GM23338 (cell line): ENCODE measurements around the gene ULK4.

Experiments used
- CREB1 ChIP-seq: fragments of 250-450 bp; sonication (Bioruptor Pico); IDR thresholded peaks from 2 replicates; pipeline ENCODE4 v1.5.0; 2020; ENCODE audit warnings: low read depth, mild to moderate bottlenecking, moderate library complexity
- EZH2 ChIP-seq: fragments of 200-600 bp; sonication (generic); IDR thresholded peaks from one replicate; pipeline ENCODE4 v1.8.0; 2017; ENCODE audit warnings: antibody characterized with exemption, mild to moderate bottlenecking, low read depth; ENCODE audit not compliant: unreplicated experiment
- EZH2phosphoT487 ChIP-seq: fragments of 200-600 bp; sonication (generic); IDR thresholded peaks from one replicate; pipeline ENCODE4 v1.8.1; 2018; ENCODE audit warnings: antibody characterized with exemption; ENCODE audit not compliant: unreplicated experiment
- JUNB ChIP-seq: IDR thresholded peaks from one replicate; pipeline ENCODE4 v1.6.1; 2016; ENCODE audit warnings: antibody characterized with exemption; ENCODE audit not compliant: unreplicated experiment
- POLR2AphosphoS5 ChIP-seq: IDR thresholded peaks from 2 replicates; pipeline ENCODE4 v1.6.1; 2016; ENCODE audit warnings: antibody characterized with exemption, low read depth
- STAT1 ChIP-seq: IDR thresholded peaks from one replicate; pipeline ENCODE4 v1.6.1; 2016; ENCODE audit warnings: antibody characterized with exemption; ENCODE audit not compliant: unreplicated experiment
- ZNF331 ChIP-seq: fragments of 250-450 bp; sonication (Bioruptor Pico); IDR thresholded peaks from 2 replicates; pipeline ENCODE4 v1.5.0; 2020; ENCODE audit warnings: low read depth, mild to moderate bottlenecking, moderate library complexity
- TF ChIP-seq, protein P1 (sequence below), 2 experiments: fragments of 200-600 bp in 1 of 2; sonication (generic) in 1 of 2; conservative IDR thresholded peaks; 2 replicates each; pipeline versions ENCODE4 v1.5.1 to v1.6.1; 2016 to 2017; ENCODE audit warnings: antibody characterized with exemption in 2 of 2, low read depth in 2 of 2, mild to moderate bottlenecking in 2 of 2, moderate library complexity in 1 of 2
- TF ChIP-seq, protein P2 (sequence below): IDR thresholded peaks from one replicate; pipeline ENCODE4 v1.6.1; 2018; ENCODE audit warnings: antibody characterized with exemption; ENCODE audit not compliant: unreplicated experiment
- TF ChIP-seq, protein P3 (sequence below): IDR thresholded peaks from 2 replicates; pipeline ENCODE4 v1.6.1; 2016; ENCODE audit warnings: antibody characterized with exemption
- TF ChIP-seq, protein P4 (sequence below): fragments of 250-450 bp; sonication (Bioruptor Pico); IDR thresholded peaks from 2 replicates; pipeline ENCODE4 v1.5.0; 2020; ENCODE audit warnings: mild to moderate bottlenecking, moderate library complexity

GRCh38 chr3:41679374-41679773, 282.5 kb downstream of the ULK4 start:
- TF ChIP-seq JUNB (no peak), POLR2AphosphoS5 (no peak), CREB1 (CRISPR knock-in tag) (no peak), EZH2 (no peak), STAT1 (no peak), EZH2phosphoT487 (no peak), ZNF331 (no peak)
- TF ChIP-seq, protein P1, sequence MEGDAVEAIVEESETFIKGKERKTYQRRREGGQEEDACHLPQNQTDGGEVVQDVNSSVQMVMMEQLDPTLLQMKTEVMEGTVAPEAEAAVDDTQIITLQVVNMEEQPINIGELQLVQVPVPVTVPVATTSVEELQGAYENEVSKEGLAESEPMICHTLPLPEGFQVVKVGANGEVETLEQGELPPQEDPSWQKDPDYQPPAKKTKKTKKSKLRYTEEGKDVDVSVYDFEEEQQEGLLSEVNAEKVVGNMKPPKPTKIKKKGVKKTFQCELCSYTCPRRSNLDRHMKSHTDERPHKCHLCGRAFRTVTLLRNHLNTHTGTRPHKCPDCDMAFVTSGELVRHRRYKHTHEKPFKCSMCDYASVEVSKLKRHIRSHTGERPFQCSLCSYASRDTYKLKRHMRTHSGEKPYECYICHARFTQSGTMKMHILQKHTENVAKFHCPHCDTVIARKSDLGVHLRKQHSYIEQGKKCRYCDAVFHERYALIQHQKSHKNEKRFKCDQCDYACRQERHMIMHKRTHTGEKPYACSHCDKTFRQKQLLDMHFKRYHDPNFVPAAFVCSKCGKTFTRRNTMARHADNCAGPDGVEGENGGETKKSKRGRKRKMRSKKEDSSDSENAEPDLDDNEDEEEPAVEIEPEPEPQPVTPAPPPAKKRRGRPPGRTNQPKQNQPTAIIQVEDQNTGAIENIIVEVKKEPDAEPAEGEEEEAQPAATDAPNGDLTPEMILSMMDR (conservative IDR thresholded peaks at IDR 0.05; ENCODE audit: low read depth in 2 of 2) = no peak
- TF ChIP-seq, protein P2, sequence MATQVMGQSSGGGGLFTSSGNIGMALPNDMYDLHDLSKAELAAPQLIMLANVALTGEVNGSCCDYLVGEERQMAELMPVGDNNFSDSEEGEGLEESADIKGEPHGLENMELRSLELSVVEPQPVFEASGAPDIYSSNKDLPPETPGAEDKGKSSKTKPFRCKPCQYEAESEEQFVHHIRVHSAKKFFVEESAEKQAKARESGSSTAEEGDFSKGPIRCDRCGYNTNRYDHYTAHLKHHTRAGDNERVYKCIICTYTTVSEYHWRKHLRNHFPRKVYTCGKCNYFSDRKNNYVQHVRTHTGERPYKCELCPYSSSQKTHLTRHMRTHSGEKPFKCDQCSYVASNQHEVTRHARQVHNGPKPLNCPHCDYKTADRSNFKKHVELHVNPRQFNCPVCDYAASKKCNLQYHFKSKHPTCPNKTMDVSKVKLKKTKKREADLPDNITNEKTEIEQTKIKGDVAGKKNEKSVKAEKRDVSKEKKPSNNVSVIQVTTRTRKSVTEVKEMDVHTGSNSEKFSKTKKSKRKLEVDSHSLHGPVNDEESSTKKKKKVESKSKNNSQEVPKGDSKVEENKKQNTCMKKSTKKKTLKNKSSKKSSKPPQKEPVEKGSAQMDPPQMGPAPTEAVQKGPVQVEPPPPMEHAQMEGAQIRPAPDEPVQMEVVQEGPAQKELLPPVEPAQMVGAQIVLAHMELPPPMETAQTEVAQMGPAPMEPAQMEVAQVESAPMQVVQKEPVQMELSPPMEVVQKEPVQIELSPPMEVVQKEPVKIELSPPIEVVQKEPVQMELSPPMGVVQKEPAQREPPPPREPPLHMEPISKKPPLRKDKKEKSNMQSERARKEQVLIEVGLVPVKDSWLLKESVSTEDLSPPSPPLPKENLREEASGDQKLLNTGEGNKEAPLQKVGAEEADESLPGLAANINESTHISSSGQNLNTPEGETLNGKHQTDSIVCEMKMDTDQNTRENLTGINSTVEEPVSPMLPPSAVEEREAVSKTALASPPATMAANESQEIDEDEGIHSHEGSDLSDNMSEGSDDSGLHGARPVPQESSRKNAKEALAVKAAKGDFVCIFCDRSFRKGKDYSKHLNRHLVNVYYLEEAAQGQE = no peak
- TF ChIP-seq, protein P3, sequence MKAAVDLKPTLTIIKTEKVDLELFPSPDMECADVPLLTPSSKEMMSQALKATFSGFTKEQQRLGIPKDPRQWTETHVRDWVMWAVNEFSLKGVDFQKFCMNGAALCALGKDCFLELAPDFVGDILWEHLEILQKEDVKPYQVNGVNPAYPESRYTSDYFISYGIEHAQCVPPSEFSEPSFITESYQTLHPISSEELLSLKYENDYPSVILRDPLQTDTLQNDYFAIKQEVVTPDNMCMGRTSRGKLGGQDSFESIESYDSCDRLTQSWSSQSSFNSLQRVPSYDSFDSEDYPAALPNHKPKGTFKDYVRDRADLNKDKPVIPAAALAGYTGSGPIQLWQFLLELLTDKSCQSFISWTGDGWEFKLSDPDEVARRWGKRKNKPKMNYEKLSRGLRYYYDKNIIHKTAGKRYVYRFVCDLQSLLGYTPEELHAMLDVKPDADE = no peak
- TF ChIP-seq, protein P4, sequence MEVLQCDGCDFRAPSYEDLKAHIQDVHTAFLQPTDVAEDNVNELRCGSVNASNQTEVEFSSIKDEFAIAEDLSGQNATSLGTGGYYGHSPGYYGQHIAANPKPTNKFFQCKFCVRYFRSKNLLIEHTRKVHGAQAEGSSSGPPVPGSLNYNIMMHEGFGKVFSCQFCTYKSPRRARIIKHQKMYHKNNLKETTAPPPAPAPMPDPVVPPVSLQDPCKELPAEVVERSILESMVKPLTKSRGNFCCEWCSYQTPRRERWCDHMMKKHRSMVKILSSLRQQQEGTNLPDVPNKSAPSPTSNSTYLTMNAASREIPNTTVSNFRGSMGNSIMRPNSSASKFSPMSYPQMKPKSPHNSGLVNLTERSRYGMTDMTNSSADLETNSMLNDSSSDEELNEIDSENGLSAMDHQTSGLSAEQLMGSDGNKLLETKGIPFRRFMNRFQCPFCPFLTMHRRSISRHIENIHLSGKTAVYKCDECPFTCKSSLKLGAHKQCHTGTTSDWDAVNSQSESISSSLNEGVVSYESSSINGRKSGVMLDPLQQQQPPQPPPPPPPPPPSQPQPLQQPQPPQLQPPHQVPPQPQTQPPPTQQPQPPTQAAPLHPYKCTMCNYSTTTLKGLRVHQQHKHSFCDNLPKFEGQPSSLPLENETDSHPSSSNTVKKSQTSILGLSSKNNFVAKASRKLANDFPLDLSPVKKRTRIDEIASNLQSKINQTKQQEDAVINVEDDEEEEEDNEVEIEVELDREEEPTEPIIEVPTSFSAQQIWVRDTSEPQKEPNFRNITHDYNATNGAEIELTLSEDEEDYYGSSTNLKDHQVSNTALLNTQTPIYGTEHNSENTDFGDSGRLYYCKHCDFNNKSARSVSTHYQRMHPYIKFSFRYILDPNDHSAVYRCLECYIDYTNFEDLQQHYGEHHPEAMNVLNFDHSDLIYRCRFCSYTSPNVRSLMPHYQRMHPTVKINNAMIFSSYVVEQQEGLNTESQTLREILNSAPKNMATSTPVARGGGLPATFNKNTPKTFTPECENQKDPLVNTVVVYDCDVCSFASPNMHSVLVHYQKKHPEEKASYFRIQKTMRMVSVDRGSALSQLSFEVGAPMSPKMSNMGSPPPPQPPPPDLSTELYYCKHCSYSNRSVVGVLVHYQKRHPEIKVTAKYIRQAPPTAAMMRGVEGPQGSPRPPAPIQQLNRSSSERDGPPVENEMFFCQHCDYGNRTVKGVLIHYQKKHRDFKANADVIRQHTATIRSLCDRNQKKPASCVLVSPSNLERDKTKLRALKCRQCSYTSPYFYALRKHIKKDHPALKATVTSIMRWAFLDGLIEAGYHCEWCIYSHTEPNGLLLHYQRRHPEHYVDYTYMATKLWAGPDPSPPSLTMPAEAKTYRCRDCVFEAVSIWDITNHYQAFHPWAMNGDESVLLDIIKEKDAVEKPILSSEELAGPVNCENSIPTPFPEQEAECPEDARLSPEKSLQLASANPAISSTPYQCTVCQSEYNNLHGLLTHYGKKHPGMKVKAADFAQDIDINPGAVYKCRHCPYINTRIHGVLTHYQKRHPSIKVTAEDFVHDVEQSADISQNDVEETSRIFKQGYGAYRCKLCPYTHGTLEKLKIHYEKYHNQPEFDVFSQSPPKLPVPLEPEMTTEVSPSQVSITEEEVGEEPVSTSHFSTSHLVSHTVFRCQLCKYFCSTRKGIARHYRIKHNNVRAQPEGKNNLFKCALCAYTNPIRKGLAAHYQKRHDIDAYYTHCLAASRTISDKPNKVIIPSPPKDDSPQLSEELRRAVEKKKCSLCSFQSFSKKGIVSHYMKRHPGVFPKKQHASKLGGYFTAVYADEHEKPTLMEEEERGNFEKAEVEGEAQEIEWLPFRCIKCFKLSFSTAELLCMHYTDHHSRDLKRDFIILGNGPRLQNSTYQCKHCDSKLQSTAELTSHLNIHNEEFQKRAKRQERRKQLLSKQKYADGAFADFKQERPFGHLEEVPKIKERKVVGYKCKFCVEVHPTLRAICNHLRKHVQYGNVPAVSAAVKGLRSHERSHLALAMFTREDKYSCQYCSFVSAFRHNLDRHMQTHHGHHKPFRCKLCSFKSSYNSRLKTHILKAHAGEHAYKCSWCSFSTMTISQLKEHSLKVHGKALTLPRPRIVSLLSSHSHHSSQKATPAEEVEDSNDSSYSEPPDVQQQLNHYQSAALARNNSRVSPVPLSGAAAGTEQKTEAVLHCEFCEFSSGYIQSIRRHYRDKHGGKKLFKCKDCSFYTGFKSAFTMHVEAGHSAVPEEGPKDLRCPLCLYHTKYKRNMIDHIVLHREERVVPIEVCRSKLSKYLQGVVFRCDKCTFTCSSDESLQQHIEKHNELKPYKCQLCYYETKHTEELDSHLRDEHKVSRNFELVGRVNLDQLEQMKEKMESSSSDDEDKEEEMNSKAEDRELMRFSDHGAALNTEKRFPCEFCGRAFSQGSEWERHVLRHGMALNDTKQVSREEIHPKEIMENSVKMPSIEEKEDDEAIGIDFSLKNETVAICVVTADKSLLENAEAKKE (CRISPR knock-in tag) = no peak
